ENCODE results near the gene LYPD5.

LYPD5 gene

GRCh38 chr19:43790587-43790986 is 11.7 kb downstream of the LYPD5 start:
- H3K4me3 ChIP-seq (ENCODE audit: low read length), result no peak overlapping the region
- no peak for TF ChIP-seq CTCF (conservative IDR thresholded peaks at IDR 0.05; ENCODE audit: low read length)
- no peak for DNase-seq (ENCODE audit: low read depth)

- TF ChIP-seq CTCF (conservative IDR thresholded peaks at IDR 0.05; ENCODE audit: low read length), result no peak
- H3K4me3 ChIP-seq (ENCODE audit: low read length), result no peak overlapping the region
- DNase-seq (ENCODE audit: low read depth), result peak; percentile 40
Measured at GRCh38 chr19:43789029-43789428, 13.2 kb downstream of the LYPD5 start.

GRCh38 chr19:43786665-43787064 is 15.6 kb downstream of the LYPD5 start:
- no peak overlapping the region for H3K4me3 ChIP-seq (ENCODE audit: low read length)
- no peak for TF ChIP-seq CTCF (conservative IDR thresholded peaks at IDR 0.05; ENCODE audit: low read length)
- no peak for DNase-seq (ENCODE audit: low read depth)

- TF ChIP-seq CTCF (conservative IDR thresholded peaks at IDR 0.05; ENCODE audit: low read length), result peak; percentile 99
- DNase-seq (ENCODE audit: low read depth), result peak; percentile 67
- H3K4me3 ChIP-seq (ENCODE audit: low read length), result peak overlapping the region; percentile 30; the same call in 1 of the 2 replicates
Measured at GRCh38 chr19:43784981-43785808, 17.1 kb downstream of the LYPD5 start.

- H3K4me3 ChIP-seq (ENCODE audit: low read length), result no peak overlapping the region
- peak; percentile 75 for DNase-seq (ENCODE audit: low read depth)
- no peak for TF ChIP-seq CTCF (conservative IDR thresholded peaks at IDR 0.05; ENCODE audit: low read length)
Measured at GRCh38 chr19:43784241-43784980, 17.8 kb downstream of the LYPD5 start.

GRCh38 chr19:43783636-43784035 is 18.6 kb downstream of the LYPD5 start:
- DNase-seq (ENCODE audit: low read depth), result no peak

More at GRCh38 chr19:43783636-43784035, 18.6 kb downstream of the LYPD5 start:
- H3K4me3 ChIP-seq (ENCODE audit: low read length), result no peak overlapping the region
- no peak for TF ChIP-seq CTCF (conservative IDR thresholded peaks at IDR 0.05; ENCODE audit: low read length)
